ENCODE data around the gene GOLIM4.

DNA sequence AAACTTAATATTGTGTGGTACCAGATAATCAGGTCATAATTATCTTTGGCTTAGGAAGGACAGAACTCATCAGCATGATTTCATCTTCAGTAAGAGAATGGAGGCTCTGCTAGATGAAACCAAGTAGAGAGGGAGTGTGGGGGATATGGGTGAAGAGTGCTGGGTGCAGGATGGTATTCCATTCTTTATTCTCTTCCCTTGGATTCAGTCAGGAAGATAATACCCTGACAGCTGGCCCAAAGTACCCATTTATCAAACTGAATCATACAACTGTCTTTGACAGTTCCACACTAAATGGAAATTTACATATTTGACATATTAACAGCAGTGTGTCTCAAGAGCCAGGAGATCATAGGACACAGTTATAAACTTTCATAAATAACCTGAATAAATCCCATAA is 44.7 kb downstream of the GOLIM4 start:
- no peak for TF ChIP-seq EZH2 (IDR thresholded peaks at IDR 0.05; ENCODE audit: borderline replicate concordance, low read length)
- TF ChIP-seq, protein P1, sequence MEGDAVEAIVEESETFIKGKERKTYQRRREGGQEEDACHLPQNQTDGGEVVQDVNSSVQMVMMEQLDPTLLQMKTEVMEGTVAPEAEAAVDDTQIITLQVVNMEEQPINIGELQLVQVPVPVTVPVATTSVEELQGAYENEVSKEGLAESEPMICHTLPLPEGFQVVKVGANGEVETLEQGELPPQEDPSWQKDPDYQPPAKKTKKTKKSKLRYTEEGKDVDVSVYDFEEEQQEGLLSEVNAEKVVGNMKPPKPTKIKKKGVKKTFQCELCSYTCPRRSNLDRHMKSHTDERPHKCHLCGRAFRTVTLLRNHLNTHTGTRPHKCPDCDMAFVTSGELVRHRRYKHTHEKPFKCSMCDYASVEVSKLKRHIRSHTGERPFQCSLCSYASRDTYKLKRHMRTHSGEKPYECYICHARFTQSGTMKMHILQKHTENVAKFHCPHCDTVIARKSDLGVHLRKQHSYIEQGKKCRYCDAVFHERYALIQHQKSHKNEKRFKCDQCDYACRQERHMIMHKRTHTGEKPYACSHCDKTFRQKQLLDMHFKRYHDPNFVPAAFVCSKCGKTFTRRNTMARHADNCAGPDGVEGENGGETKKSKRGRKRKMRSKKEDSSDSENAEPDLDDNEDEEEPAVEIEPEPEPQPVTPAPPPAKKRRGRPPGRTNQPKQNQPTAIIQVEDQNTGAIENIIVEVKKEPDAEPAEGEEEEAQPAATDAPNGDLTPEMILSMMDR (conservative IDR thresholded peaks at IDR 0.05 in 1 of 2, IDR thresholded peaks at IDR 0.05 in 1 of 2; ENCODE audit: extremely low read depth in 1 of 2, insufficient read depth in 1 of 2, low read depth in 1 of 2, low read length in 2 of 2) = no peak
